ENCODE data around the gene SLC40A1.

SLC40A1 gene

DNA sequence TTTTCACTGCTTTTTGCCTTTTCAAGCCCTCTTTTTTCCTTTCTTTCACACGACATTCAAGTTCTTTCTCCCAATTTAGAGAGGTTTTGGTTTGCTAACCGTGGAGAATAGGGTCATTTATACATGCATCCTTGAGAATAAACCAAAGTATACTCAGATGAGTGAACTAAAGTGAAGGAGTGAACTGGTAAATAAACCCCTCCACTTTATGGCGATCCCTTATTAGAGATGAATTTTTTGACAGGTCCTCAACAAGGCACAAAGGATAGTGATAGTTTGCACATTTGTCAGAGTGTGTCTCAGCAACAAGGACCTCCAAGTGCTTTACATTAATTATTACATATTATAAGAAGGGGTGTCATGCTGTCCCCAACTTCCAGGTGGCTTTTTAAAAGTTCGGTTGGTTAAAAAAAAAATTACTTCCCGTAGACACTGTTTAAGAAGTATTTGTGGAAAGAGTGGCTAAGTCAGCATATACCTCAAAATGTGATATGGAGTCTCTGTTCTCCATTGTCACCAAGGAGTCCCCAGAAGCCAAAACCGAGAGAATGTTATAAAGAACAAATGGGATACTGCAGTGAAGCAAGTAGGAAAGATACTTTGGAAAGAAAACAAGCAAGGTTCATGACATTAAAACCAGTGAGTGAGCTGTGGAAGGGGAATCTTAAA is 1.7 kb upstream of the SLC40A1 start:
- POLR2A ChIA-PET (ENCODE audit: low non-redundant PET) = no interaction called here
- DNase-seq (ENCODE audit: low spot score) = no peak
- TF ChIP-seq, protein P1, sequence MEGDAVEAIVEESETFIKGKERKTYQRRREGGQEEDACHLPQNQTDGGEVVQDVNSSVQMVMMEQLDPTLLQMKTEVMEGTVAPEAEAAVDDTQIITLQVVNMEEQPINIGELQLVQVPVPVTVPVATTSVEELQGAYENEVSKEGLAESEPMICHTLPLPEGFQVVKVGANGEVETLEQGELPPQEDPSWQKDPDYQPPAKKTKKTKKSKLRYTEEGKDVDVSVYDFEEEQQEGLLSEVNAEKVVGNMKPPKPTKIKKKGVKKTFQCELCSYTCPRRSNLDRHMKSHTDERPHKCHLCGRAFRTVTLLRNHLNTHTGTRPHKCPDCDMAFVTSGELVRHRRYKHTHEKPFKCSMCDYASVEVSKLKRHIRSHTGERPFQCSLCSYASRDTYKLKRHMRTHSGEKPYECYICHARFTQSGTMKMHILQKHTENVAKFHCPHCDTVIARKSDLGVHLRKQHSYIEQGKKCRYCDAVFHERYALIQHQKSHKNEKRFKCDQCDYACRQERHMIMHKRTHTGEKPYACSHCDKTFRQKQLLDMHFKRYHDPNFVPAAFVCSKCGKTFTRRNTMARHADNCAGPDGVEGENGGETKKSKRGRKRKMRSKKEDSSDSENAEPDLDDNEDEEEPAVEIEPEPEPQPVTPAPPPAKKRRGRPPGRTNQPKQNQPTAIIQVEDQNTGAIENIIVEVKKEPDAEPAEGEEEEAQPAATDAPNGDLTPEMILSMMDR (conservative IDR thresholded peaks at IDR 0.05; ENCODE audit: low read depth) = no peak
- CTCF ChIA-PET = no interaction called here
- no peak overlapping the region for H3K27ac ChIP-seq

DNA sequence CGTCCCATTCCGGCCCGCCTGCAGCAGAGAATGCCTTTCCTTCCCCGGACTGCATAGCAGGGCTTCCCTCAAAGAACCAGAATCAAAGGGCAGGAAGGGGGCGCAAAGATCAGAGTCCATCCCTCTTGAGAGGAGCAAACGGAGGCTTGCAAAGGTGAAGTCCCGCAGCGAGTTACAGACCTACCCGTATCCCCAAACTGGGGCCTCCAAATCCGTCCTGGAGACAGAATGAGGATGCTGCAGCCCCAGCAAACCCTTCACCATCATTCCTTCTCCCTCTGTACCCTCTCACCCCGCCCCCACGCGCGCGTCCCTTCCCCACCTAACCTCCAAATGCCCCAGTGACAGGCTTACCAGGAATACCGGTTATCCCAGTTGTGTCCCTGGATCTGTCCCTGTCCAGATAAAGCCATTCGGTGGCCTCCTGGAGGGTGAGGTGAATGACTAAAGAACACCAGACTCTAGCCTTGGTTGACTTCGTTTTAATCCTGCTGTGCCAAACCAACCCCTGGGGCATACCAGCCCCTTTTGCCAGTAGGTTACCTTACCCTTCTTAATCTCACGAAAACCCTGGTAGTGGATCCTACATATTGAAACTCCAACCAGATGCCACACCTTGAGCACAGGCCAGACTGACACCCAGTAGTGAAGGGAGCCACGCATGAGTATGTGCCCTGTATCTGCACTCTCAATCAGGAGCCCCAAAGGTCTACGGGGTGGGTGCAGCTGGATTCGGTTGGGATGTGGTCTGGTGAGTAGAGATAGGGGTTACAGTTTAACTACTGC is 961 bp upstream of the SLC40A1 start:
- DNase-seq (ENCODE audit: low spot score) = peak; percentile 6
- CTCF ChIA-PET = no interaction called here
- TF ChIP-seq, protein P1 (conservative IDR thresholded peaks at IDR 0.05; ENCODE audit: low read depth) = no peak
- no peak overlapping the region for H3K27ac ChIP-seq
- POLR2A ChIA-PET (ENCODE audit: low non-redundant PET) = no interaction called here

DNA sequence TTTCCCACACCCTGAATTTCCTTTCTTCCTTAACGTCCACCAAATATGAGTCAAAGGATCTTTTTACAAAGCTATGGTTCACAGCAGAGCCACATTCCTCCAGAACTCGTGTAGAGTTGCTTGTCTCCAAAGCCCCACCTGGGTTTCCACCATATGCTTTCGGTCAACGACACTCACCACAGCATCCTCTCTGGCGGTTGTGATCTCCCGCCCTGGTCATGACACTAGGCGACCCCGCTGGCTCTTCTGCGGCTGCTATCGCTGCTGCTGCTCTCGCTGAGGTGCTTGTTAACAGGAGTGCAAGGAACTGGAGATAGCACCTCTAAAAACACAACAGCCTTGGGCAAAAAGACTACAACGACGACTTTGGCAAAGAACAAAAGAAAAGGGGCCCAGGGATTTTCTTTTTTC is 340 bp downstream of the SLC40A1 start:
- H3K27ac ChIP-seq = no peak overlapping the region
- TF ChIP-seq, protein P1 (conservative IDR thresholded peaks at IDR 0.05; ENCODE audit: low read depth) = no peak
- ChIA-PET POLR2A (ENCODE audit: low non-redundant PET) (interaction anchor here (0.5 kb wide), 1 partner anchor 211 kb away, joined by 3 read pairs; no protein-coding TSS in a partner anchor), CTCF (interaction anchor here (0.6 kb wide), 1 partner anchor 20 kb away, joined by 4 read pairs; no protein-coding TSS in a partner anchor)
- DNase-seq (ENCODE audit: low spot score) = no peak

DNA sequence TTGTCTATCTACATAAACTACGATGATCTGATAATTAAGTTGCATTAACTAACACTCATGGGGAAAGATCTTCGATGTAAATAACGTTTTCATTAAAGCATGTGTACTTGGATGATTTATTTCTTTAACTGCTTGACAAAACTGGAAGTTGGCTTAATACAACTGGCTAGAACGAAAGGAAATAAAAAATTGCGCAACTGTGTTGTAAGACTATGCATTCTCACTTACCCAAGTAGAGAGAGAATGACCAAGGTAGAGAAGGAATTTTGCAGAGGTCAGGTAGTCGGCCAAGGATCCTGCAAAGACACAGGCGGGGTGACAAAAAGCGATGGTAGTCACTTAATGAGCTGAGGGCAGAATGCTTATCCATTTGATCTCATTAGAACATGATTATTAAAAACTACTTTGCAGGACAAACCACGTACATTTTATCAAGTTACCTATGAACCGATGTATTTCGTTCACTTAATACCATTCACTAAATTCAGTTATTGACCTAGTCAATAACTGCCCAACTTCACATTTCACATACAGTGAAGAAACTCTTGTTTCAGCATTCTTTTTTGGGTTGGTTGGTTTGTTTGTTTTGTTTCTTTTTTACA is 900 bp downstream of the SLC40A1 start:
- TF ChIP-seq, protein P1 (conservative IDR thresholded peaks at IDR 0.05; ENCODE audit: low read depth) = no peak
- POLR2A ChIA-PET (ENCODE audit: low non-redundant PET) = no interaction called here
- CTCF ChIA-PET = no interaction called here
- no peak overlapping the region for H3K27ac ChIP-seq
- DNase-seq (ENCODE audit: low spot score) = no peak

DNA sequence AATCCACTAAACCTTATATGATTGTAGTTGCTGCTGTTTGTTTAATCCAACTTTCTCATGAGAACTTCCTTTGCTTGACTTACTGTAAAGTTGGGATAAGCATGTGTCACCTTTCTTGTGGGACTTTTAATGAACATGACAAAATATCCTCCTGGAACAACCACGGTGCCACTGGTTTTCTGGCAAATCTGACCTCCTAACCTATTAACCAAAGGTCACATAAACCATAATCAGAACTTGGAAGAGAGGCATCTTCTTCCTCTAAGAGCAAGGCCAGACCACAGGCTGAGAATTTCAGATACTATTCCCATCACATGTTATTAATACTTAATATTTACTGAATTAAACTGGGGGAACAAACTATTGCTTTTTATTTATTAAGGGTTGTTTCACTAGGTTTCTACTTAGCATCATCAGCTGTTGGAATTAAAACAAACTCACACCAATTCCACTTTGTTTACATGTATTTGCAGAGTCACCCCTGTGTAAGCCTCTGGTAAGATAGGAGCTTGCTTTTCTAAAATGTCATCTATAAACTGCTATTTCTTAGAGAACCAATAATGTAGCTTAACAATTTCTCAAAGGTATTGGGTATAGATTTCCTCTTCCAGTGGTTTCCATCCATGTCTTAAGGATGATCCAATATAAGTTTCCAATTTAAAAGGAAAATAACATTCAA is 2.2 kb downstream of the SLC40A1 start:
- ChIA-PET CTCF (interaction anchor here (0.6 kb wide), 1 partner anchor 136 kb away, joined by 3 read pairs; no protein-coding TSS in a partner anchor), POLR2A (ENCODE audit: low non-redundant PET) (no interaction called here)
- no peak for DNase-seq (ENCODE audit: low spot score)
- no peak overlapping the region for H3K27ac ChIP-seq
- TF ChIP-seq, protein P1 (conservative IDR thresholded peaks at IDR 0.05; ENCODE audit: low read depth) = no peak

DNA sequence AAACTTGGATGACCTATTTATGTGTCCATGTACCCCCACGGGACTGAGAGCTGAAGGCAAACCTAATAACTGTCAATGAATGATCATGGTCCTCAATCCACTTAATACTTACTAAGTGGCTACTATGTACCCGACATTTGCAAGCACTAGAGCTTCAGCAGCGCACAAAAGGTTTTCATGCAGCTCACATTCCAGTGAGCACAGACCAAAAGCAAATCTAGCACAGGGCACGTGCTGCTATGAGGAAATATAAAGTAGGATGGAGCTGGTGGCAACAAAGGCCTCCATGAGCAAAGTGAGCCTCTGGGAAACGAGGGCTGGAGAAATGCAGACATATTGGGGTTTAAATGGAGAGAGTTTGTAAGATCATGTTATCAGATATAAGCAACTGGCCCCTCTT is 3.5 kb downstream of the SLC40A1 start:
- TF ChIP-seq, protein P1 (conservative IDR thresholded peaks at IDR 0.05; ENCODE audit: low read depth) = no peak
- CTCF ChIA-PET = no interaction called here
- no peak overlapping the region for H3K27ac ChIP-seq
- POLR2A ChIA-PET (ENCODE audit: low non-redundant PET) = no interaction called here
- DNase-seq (ENCODE audit: low spot score) = no peak

All from RWPE1 (cell line).